NCI-H2196 (cell line): ENCODE data around the gene ASTN2.

Experiments
- DNase-seq: peaks from one replicate; lab custom pipeline; 2025; ENCODE audit not compliant: unreplicated experiment; lab: John Stamatoyannopoulos, UW

The ASTN2 gene

GRCh38 chr9:116379821-116380220 is 1035.0 kb downstream of the ASTN2 start:
- no peak for DNase-seq

GRCh38 chr9:116378873-116379272 is 1036.0 kb downstream of the ASTN2 start:
- no peak for DNase-seq

- DNase-seq, result no peak
Observed at GRCh38 chr9:116377179-116377798, 1037.6 kb downstream of the ASTN2 start.
